Nephron progenitor cell (in vitro differentiated cells): ENCODE data around the gene CASKIN2.
A peak's percentile ranks its signal among the peaks of the same experiment; 100 is the strongest.

Source experiments
- DNase-seq: peaks from one replicate; pipeline ENCODE4 v3.0.0; 2021
- H3K27ac Mint-ChIP-seq: 2 replicates; pipeline ENCODE4 v1.8.0; 2021; ENCODE audit warnings: mild to moderate bottlenecking, moderate library complexity, mixed read lengths
- H3K27me3 Mint-ChIP-seq: 2 replicates; pipeline ENCODE4 v1.8.0; 2021; ENCODE audit warnings: mild to moderate bottlenecking, low read depth, mixed read lengths; ENCODE audit not compliant: poor library complexity
- H3K36me3 Mint-ChIP-seq: 2 replicates; pipeline ENCODE4 v1.8.0; 2021; ENCODE audit warnings: low read depth, mixed read lengths
- H3K4me1 Mint-ChIP-seq: 2 replicates; pipeline ENCODE4 v1.8.0; 2021; ENCODE audit warnings: mixed read lengths
- H3K4me3 Mint-ChIP-seq: 2 replicates; pipeline ENCODE4 v1.8.0; 2021; ENCODE audit warnings: mild to moderate bottlenecking, moderate library complexity, mixed read lengths
- H3K9me3 Mint-ChIP-seq: 2 replicates; pipeline ENCODE4 v1.8.0; 2021; ENCODE audit warnings: mild to moderate bottlenecking, moderate library complexity, mixed read lengths
- TF ChIP-seq, protein P1 (sequence below): fragments of 200-600 bp; sonication (generic); IDR thresholded peaks from 2 replicates; pipeline ENCODE4 v1.5.0; 2021; ENCODE audit warnings: antibody characterized with exemption

Gene CASKIN2

DNA sequence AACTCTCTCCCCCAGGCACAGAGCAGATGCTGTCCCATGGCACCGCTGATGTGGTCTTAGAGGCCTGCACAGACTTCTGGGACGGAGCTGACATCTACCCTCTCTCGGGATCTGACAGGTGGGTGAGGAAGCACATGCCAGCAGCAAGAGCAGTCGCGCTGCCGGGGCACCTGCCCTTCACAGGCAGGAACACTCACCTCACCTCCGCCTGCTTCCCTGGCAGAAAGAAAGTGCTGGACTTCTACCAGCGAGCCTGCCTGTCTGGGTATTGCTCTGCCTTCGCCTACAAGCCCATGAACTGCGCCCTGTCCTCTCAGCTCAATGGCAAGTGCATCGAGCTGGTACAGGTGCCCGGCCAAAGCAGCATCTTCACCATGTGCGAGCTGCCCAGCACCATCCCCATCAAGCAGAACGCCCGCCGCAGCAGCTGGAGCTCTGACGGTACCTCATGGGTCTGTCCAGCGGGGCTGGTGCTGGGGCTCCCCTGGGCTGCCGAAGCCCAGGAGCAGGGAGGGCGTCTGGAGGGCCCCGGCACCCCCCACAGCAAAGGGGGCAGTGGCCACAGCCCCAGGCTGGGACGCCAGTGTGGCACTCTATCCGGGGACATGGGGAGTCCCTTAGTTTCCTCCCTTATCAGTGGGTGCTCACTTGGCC is 21.7 kb downstream of the CASKIN2 start:
- H3K4me1 Mint-ChIP-seq = peaks cover 3% of the 10 kb centered on the region
- DNase-seq = no peak
- H3K27me3 Mint-ChIP-seq = no peaks in the 10 kb centered on the region
- TF ChIP-seq, protein P1, sequence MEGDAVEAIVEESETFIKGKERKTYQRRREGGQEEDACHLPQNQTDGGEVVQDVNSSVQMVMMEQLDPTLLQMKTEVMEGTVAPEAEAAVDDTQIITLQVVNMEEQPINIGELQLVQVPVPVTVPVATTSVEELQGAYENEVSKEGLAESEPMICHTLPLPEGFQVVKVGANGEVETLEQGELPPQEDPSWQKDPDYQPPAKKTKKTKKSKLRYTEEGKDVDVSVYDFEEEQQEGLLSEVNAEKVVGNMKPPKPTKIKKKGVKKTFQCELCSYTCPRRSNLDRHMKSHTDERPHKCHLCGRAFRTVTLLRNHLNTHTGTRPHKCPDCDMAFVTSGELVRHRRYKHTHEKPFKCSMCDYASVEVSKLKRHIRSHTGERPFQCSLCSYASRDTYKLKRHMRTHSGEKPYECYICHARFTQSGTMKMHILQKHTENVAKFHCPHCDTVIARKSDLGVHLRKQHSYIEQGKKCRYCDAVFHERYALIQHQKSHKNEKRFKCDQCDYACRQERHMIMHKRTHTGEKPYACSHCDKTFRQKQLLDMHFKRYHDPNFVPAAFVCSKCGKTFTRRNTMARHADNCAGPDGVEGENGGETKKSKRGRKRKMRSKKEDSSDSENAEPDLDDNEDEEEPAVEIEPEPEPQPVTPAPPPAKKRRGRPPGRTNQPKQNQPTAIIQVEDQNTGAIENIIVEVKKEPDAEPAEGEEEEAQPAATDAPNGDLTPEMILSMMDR = no peak
- H3K36me3 Mint-ChIP-seq = no peaks in the 10 kb centered on the region
- H3K9me3 Mint-ChIP-seq = no peaks in the 10 kb centered on the region
- no peak overlapping the region for H3K4me3 Mint-ChIP-seq
- H3K27ac Mint-ChIP-seq = no peak overlapping the region

DNA sequence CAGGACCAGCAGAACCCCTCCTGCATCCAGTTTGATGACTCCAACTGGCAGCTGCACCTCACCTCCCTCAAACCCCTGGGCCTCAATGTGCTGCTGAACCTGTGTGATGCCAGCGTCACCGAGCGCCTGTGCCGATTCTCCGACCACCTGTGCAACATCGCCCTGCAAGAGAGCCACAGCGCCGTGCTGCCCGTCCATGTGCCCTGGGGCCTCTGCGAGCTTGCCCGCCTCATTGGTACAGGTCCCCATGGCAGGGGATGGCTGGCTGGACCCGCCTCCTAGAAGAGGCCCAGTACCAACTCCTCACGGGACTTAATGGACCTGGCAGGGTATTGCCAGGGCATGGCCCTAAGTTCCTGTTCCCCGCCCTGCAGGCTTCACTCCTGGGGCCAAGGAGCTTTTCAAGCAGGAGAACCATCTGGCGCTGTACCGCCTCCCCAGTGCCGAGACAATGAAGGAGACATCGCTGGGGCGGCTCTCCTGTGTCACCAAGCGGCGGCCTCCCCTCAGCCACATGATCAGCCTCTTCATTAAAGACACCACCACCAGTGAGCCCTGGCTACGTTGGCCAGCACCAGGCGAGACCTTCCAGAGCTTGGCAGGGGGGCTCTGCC is 22.7 kb downstream of the CASKIN2 start:
- H3K4me1 Mint-ChIP-seq = peaks cover under 1% of the 10 kb centered on the region
- H3K36me3 Mint-ChIP-seq = no peaks in the 10 kb centered on the region
- H3K4me3 Mint-ChIP-seq = no peak overlapping the region
- no peaks in the 10 kb centered on the region for H3K27me3 Mint-ChIP-seq
- TF ChIP-seq, protein P1 = no peak
- no peak overlapping the region for H3K27ac Mint-ChIP-seq
- no peak for DNase-seq
- no peaks in the 10 kb centered on the region for H3K9me3 Mint-ChIP-seq

DNA sequence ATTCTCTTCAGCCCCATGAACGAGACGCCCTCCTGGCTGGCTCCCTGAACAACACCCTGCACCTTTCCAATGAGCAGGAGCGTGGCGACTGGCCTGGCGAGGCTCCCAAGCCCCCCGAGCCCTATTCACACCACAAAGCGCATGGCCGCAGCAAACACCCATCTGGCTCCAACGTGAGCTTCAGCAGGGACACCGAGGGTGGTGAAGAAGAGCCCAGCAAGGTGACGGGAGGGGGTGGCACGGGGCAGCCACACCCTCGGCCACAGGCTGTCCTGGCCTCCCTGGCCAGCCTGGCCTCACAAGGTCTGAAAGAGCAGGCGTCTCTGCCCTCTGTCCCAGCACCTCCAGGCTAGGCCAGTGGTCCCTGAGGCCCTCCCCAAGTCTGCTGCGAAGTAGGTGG is 23.7 kb downstream of the CASKIN2 start:
- Mint-ChIP-seq H3K9me3 (no peaks in the 10 kb centered on the region), H3K4me1 (peaks cover 11% of the 10 kb centered on the region), H3K27me3 (peaks cover 3% of the 10 kb centered on the region), H3K27ac (no peak overlapping the region), H3K36me3 (no peaks in the 10 kb centered on the region), H3K4me3 (no peak overlapping the region)
- DNase-seq = no peak
- TF ChIP-seq, protein P1 = no peak

DNA sequence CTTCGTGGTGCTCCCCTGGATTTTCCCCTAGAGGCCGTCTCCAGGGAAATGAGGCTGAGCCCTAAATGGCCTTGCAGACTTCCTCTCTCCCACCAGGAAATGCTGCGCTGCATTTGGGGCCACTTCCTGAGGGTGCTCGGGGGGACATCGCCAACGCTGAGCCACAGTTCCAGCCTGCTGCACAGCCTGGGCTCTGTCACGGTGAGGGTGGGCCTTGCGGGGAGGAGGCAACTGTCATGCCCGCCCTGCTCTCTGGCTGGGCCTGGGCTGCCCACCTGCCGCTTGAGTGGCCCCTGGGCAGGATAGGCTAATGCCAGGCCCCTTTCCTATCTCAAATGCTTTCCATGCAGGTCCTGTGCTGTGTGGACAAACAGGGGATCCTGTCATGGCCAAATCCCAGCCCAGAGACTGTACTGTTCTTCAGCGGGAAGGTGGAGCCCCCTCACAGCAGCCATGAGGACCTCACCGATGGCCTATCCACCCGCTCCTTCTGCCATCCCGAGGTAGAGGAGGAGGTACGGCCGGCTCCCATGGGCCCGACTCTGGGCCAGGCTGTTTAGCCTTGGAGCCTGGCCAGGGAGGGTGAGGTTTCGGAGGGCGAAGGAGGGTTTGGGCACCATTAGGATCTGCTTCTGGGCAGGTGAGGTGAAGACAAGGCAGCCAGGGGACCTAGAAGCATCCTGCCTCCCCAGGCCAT is 24.2 kb downstream of the CASKIN2 start:
- Mint-ChIP-seq H3K36me3 (no peaks in the 10 kb centered on the region), H3K4me3 (no peak overlapping the region), H3K4me1 (peaks cover 15% of the 10 kb centered on the region), H3K27ac (no peak overlapping the region), H3K9me3 (no peaks in the 10 kb centered on the region), H3K27me3 (peaks cover 3% of the 10 kb centered on the region)
- DNase-seq = no peak
- TF ChIP-seq, protein P1 = no peak

DNA sequence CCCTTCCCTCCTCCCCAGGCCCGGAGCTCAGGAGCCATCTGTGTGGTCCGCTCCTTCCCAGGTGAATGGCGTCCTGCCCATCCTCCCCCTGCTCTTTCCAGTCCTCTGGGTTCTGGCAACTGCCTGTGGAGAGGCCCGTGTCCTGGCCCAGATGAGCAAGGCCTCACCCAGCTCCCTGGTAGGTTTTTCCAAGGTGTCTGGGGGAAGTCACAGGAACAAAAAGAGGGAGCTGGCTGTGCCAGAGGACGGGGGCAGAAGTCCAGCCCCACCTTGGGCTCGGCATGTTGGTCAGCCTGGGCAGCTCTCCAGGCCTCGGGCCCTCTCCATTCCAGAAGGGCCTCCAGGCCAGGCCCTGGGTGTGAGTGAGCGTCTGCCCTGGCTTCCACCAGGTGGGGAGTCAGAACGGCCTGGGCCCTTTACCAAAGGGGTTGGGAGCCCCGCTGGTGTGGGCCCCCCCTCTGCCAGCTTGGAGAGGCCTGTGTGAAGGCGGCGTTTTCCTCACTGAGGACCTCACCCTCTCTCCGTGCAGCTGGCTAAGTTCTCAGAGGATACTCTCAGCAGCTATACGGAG is 25.1 kb downstream of the CASKIN2 start:
- peaks cover 3% of the 10 kb centered on the region for H3K27me3 Mint-ChIP-seq
- no peak overlapping the region for H3K4me3 Mint-ChIP-seq
- no peaks in the 10 kb centered on the region for H3K9me3 Mint-ChIP-seq
- H3K36me3 Mint-ChIP-seq = no peaks in the 10 kb centered on the region
- peaks cover 16% of the 10 kb centered on the region for H3K4me1 Mint-ChIP-seq
- no peak for DNase-seq
- H3K27ac Mint-ChIP-seq = peak overlapping the region; percentile 74
- TF ChIP-seq, protein P1 = no peak
